GM12891 (cell line): ENCODE data around the gene OR52D1.

Source experiments
- PAX5 ChIP-seq: IDR thresholded peaks from 2 replicates; pipeline ENCODE4 v1.6.1; 2011; ENCODE audit warnings: low read length, moderate library complexity, mild to moderate bottlenecking; ENCODE audit not compliant: insufficient read depth, severe bottlenecking
- POLR2A ChIP-seq: IDR thresholded peaks from 2 replicates; pipeline ENCODE4 v1.6.1; 2011; ENCODE audit warnings: low read depth, low read length, control low read depth
- POLR2AphosphoS5 ChIP-seq: IDR thresholded peaks from 2 replicates; pipeline ENCODE4 v1.6.1; 2011; ENCODE audit warnings: low read depth, low read length, control low read depth
- SPI1 ChIP-seq: IDR thresholded peaks from 2 replicates; pipeline ENCODE4 v1.6.1; 2011; ENCODE audit warnings: low read depth, low read length, control low read depth
- TAF1 ChIP-seq: IDR thresholded peaks from 2 replicates; pipeline ENCODE4 v1.6.1; 2011; ENCODE audit warnings: low read depth, low read length, control low read depth

GRCh38 chr11:5473921-5474320 lies 14.6 kb upstream of the OR52D1 start:
- no peak for TF ChIP-seq POLR2AphosphoS5
- no peak for TF ChIP-seq POLR2A
- TF ChIP-seq TAF1: no peak
- TF ChIP-seq PAX5: no peak
- no peak for TF ChIP-seq SPI1
